WERI-Rb-1 (cell line): Measurements from ENCODE around the gene MED25.

Experiments
- DNase-seq: peaks from one replicate; pipeline ENCODE4 v3.0.0-alpha.2; 2020
- H3K27ac ChIP-seq: fragments of 250-450 bp; sonication (Bioruptor Pico); 2 replicates; pipeline ENCODE4 v1.5.1; 2020; ENCODE audit warnings: mild to moderate bottlenecking, moderate library complexity
- H3K27me3 ChIP-seq: fragments of 250-450 bp; sonication (Bioruptor Pico); 2 replicates; pipeline ENCODE4 v1.5.1; 2021; ENCODE audit warnings: mild to moderate bottlenecking, low read depth, moderate library complexity; ENCODE audit not compliant: insufficient read depth, severe bottlenecking
- H3K36me3 ChIP-seq: fragments of 250-450 bp; sonication (Bioruptor Pico); 2 replicates; pipeline ENCODE4 v1.5.1; 2020; ENCODE audit warnings: mild to moderate bottlenecking, moderate library complexity
- H3K4me3 ChIP-seq: 2 replicates; pipeline ENCODE4 v1.5.1; 2011; ENCODE audit warnings: low read depth, mild to moderate bottlenecking, control low read depth, low read length
- H3K9me3 ChIP-seq: fragments of 250-450 bp; sonication (Bioruptor Pico); 2 replicates; pipeline ENCODE4 v1.5.1; 2021; ENCODE audit warnings: mild to moderate bottlenecking, moderate library complexity; ENCODE audit not compliant: severe bottlenecking
- TF ChIP-seq, protein P1 (sequence below): IDR thresholded peaks from 2 replicates; pipeline ENCODE4 v1.5.1; 2011; ENCODE audit warnings: low read depth, mild to moderate bottlenecking, control low read depth, inconsistent platforms, low read length

MED25 gene

DNA sequence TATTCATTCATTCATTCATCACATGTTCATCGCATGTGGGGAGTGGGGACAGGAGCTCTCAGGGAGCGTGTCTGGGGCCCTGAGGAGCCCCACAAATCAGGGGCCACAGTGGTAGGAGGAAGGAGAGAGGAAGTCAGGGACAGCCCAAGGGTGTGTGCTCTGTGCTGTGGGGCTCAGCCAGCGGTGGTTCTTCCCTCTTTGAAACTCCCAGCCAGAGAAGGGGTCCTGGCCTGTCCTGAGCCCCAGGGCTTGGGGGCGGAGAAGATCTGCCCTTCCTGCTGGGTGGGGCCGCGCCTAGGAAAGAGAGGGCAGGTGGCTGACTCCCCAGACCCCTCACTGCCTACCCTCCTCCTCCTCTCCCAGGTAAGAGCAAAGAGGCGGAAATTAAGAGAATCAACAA lies 36.7 kb upstream of the MED25 start:
- H3K4me3 ChIP-seq: no peak overlapping the region
- no peaks in the 10 kb centered on the region for H3K27me3 ChIP-seq
- TF ChIP-seq, protein P1, sequence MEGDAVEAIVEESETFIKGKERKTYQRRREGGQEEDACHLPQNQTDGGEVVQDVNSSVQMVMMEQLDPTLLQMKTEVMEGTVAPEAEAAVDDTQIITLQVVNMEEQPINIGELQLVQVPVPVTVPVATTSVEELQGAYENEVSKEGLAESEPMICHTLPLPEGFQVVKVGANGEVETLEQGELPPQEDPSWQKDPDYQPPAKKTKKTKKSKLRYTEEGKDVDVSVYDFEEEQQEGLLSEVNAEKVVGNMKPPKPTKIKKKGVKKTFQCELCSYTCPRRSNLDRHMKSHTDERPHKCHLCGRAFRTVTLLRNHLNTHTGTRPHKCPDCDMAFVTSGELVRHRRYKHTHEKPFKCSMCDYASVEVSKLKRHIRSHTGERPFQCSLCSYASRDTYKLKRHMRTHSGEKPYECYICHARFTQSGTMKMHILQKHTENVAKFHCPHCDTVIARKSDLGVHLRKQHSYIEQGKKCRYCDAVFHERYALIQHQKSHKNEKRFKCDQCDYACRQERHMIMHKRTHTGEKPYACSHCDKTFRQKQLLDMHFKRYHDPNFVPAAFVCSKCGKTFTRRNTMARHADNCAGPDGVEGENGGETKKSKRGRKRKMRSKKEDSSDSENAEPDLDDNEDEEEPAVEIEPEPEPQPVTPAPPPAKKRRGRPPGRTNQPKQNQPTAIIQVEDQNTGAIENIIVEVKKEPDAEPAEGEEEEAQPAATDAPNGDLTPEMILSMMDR: no peak
- H3K9me3 ChIP-seq: no peaks in the 10 kb centered on the region
- H3K36me3 ChIP-seq: peaks cover 20% of the 10 kb centered on the region
- no peak overlapping the region for H3K27ac ChIP-seq
- no peak for DNase-seq

DNA sequence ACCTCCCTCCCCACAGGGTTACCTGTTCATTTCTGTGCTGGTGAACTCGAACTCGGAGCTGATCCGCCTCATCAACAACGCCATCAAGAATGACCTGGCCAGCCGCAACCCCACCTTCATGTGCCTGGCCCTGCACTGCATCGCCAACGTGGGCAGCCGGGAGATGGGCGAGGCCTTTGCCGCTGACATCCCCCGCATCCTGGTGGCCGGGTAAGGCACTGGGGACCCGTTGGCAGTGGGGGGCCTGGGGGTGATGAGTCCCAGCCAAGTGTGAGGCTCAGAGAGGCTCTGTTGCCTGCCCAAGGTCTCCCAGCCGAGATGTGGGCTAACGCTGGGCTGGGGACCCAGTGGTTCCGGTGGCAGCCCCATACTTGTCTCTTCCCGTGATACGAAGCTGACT lies 35.6 kb upstream of the MED25 start:
- TF ChIP-seq, protein P1: no peak
- H3K4me3 ChIP-seq: no peak overlapping the region
- no peaks in the 10 kb centered on the region for H3K27me3 ChIP-seq
- H3K27ac ChIP-seq: no peak overlapping the region
- DNase-seq: no peak
- H3K9me3 ChIP-seq: no peaks in the 10 kb centered on the region
- peaks cover 20% of the 10 kb centered on the region for H3K36me3 ChIP-seq

DNA sequence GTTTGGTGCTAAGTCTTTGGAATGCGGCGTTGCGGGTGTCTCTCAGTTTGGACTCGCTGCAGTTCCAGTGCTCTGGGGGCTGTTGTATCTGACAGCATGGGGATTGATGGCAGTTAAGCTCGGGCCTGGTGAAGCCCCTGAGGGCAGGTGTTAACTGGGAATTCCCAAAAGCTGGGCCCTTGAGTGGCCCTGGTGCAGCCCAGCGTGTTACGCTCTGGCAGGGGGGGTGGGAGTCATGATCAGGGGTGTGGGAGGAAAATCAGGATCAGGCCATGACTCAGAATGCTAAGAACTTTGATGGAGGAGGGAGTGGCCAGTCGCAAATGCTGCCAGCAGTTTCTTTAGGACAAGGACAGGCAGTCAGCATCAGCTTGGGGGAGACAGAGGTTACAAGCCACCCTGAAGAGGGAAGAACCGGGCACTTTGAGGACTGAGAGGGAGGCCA lies 31.7 kb upstream of the MED25 start:
- H3K4me3 ChIP-seq: no peak overlapping the region
- no peaks in the 10 kb centered on the region for H3K9me3 ChIP-seq
- TF ChIP-seq, protein P1: no peak
- H3K27ac ChIP-seq: no peak overlapping the region
- no peak for DNase-seq
- no peaks in the 10 kb centered on the region for H3K27me3 ChIP-seq
- H3K36me3 ChIP-seq: peaks cover 29% of the 10 kb centered on the region

DNA sequence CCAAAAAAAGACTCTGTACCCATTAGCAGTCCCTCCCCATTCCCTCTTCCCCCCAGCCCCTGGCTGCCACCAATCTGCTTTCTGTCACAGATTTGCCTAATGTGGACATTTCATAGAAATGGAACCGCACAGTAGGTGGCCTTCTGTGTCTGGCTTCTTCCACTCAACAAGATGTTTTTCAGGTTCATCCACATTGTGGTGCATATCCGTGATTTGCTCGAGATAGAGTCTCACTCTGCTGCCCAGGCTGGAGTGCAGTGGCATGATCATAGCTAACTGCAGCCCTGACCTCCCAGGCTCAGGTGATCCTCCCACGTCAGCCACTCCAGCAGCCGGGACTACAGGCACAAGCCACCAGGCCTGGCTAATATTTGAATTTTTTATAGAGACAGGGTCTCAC lies 30.3 kb upstream of the MED25 start:
- no peak overlapping the region for H3K27ac ChIP-seq
- DNase-seq: no peak
- no peaks in the 10 kb centered on the region for H3K27me3 ChIP-seq
- TF ChIP-seq, protein P1: no peak
- H3K9me3 ChIP-seq: no peaks in the 10 kb centered on the region
- peaks cover 31% of the 10 kb centered on the region for H3K36me3 ChIP-seq
- no peak overlapping the region for H3K4me3 ChIP-seq

DNA sequence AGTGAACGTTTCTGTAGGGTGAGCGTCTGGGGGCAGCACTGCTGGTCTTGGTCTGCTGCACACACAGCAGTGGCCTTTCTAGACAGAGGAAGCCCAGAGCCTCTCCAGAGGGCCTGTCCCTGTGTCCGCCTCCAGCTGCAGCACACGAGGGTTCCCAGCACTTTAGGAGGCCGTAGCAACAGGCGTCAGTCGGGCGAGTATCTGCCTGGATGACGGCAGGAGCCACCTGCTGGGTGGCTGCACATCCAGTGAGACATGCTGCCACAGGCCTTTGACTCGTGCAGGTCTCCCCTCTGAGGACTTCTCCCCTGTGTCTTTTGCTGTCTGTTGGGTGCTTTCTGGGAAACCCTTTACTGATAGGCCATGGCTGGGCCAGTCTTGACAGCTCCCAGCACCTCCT lies 29.2 kb upstream of the MED25 start:
- H3K36me3 ChIP-seq: peaks cover 29% of the 10 kb centered on the region

DNA sequence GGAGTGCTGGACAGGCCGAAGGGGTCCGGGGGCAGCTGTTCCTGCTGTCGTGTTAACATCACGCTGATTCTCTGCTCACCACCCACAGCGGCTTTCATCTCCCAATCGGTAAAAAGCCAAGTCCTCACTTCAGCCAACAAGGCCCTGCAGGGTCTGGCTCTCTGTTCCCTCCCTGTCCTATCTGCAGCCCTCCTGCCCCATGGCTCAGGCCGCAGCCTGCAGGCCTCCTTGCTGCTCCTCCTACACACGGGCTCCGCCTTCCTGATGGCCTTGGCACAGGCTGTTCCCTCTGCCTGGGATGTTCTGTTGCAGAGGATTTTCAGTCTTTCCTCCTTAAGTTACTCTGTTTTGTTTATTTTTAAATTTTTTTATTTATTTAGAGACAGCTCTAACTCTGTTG lies 27.2 kb upstream of the MED25 start:
- peaks cover 32% of the 10 kb centered on the region for H3K36me3 ChIP-seq
- no peak overlapping the region for H3K27ac ChIP-seq
- TF ChIP-seq, protein P1: no peak
- DNase-seq: no peak
- H3K4me3 ChIP-seq: no peak overlapping the region
- H3K9me3 ChIP-seq: no peaks in the 10 kb centered on the region
- no peaks in the 10 kb centered on the region for H3K27me3 ChIP-seq

More for the DNA sequence above, 29.2 kb upstream of the MED25 start:
- H3K27me3 ChIP-seq: no peaks in the 10 kb centered on the region
- H3K27ac ChIP-seq: no peak overlapping the region
- no peaks in the 10 kb centered on the region for H3K9me3 ChIP-seq
- TF ChIP-seq, protein P1: no peak
- DNase-seq: no peak
- H3K4me3 ChIP-seq: no peak overlapping the region
